PFSK-1 (cell line): ENCODE results near the gene CFAP251.

Source experiments
- FOXP2 ChIP-seq: optimal IDR thresholded peaks from 2 replicates; pipeline ENCODE3; 2011; ENCODE audit warnings: borderline replicate concordance, control low read depth, inconsistent platforms; ENCODE audit not compliant: insufficient read depth; ENCODE audit errors: extremely low read length, extremely low read depth
- POLR2AphosphoS5 ChIP-seq: IDR thresholded peaks from 2 replicates; pipeline ENCODE4 v1.6.1; 2012; ENCODE audit warnings: low read depth, mild to moderate bottlenecking, control low read depth, low read length, moderate library complexity
- SIN3A ChIP-seq: IDR thresholded peaks from 2 replicates; pipeline ENCODE4 v1.6.1; 2012; ENCODE audit warnings: mild to moderate bottlenecking, low read length, moderate library complexity, borderline replicate concordance; ENCODE audit not compliant: insufficient read depth
- TAF1 ChIP-seq: IDR thresholded peaks from 2 replicates; pipeline ENCODE4 v1.6.1; 2012; ENCODE audit warnings: low read length, control low read depth, borderline replicate concordance; ENCODE audit not compliant: insufficient read depth
- TF ChIP-seq, protein P1 (sequence below), 2 experiments: IDR thresholded peaks; 2 replicates each; pipeline versions ENCODE4 v1.6.1 to v1.8.0; 2011 to 2012; ENCODE audit warnings: low read depth in 2 of 2, low read length in 2 of 2, control low read depth in 1 of 2, inconsistent platforms in 1 of 2, mild to moderate bottlenecking in 1 of 2, moderate library complexity in 1 of 2; ENCODE audit not compliant: insufficient read depth in 1 of 2

DNA sequence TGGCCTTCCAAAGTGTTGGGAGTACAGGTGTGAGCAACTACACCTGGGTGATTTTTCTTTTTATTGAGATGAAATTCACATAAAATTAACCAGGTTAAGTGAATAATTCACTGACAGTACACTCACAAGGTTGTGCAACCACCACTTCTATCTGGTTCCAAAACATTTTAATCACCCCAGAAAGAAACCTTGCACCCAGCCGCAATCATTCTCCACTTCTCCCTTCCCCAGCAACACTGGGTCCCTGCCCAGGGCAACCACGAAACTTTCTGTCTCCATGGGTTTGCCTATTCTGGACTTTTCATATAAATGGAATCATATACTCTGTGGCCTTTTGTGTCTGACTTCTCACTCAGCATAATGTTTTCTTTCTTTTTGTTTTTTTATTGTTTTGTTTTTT, 133.9 kb downstream of the CFAP251 start:
- TF ChIP-seq POLR2AphosphoS5 (no peak), TAF1 (no peak), SIN3A (no peak), FOXP2 (no peak)
- TF ChIP-seq, protein P1, sequence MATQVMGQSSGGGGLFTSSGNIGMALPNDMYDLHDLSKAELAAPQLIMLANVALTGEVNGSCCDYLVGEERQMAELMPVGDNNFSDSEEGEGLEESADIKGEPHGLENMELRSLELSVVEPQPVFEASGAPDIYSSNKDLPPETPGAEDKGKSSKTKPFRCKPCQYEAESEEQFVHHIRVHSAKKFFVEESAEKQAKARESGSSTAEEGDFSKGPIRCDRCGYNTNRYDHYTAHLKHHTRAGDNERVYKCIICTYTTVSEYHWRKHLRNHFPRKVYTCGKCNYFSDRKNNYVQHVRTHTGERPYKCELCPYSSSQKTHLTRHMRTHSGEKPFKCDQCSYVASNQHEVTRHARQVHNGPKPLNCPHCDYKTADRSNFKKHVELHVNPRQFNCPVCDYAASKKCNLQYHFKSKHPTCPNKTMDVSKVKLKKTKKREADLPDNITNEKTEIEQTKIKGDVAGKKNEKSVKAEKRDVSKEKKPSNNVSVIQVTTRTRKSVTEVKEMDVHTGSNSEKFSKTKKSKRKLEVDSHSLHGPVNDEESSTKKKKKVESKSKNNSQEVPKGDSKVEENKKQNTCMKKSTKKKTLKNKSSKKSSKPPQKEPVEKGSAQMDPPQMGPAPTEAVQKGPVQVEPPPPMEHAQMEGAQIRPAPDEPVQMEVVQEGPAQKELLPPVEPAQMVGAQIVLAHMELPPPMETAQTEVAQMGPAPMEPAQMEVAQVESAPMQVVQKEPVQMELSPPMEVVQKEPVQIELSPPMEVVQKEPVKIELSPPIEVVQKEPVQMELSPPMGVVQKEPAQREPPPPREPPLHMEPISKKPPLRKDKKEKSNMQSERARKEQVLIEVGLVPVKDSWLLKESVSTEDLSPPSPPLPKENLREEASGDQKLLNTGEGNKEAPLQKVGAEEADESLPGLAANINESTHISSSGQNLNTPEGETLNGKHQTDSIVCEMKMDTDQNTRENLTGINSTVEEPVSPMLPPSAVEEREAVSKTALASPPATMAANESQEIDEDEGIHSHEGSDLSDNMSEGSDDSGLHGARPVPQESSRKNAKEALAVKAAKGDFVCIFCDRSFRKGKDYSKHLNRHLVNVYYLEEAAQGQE (IDR thresholded peaks at IDR 0.05; ENCODE audit: insufficient read depth in 1 of 2, low read depth in 2 of 2, low read length in 2 of 2) = no peak
